Fibroblast of mammary gland (primary cell): ENCODE results near the gene SUMO1.

Experiments
- DNase-seq: peaks from one replicate; pipeline ENCODE4 v3.0.0-alpha.2; 2010; ENCODE audit warnings: low read depth
- H3K4me3 ChIP-seq: 2 replicates; pipeline ENCODE4 v1.5.1; 2011; ENCODE audit warnings: low read depth, mild to moderate bottlenecking, low read length, moderate library complexity; ENCODE audit not compliant: control insufficient read depth
- TF ChIP-seq, protein P1 (sequence below): conservative IDR thresholded peaks from 2 replicates; pipeline ENCODE4 v1.5.1; 2011; ENCODE audit warnings: low read depth, low read length, inconsistent platforms; ENCODE audit not compliant: control insufficient read depth, insufficient read depth

The SUMO1 gene

DNA sequence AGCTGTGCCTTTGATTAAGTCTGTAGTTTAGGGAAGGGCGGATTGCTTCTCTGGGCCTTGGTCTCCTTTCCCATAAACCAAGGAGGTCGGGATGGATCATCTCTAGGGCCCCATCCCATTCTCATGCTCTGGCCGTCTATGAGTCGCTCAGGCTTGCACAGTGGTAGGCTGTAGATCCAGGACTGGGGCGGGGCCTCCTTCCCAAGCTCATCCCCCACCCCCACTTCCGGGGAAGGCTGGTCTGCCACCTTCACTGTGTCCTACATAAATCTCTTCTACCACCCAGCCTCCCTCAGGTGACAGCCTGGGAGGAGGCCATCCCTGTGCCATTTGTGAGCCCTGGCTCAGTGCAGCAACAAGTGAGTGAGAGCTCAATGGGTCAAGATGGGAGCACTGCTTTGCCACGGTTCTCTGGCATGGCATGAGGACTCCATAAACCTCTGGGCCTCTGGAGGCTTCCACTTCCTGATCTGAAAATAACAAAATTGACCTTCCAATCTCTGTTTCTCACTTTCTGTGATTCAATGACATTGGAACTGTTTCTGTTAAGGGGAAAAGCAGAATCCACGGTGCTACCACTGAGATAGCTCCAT, 68.5 kb downstream of the SUMO1 start:
- TF ChIP-seq, protein P1, sequence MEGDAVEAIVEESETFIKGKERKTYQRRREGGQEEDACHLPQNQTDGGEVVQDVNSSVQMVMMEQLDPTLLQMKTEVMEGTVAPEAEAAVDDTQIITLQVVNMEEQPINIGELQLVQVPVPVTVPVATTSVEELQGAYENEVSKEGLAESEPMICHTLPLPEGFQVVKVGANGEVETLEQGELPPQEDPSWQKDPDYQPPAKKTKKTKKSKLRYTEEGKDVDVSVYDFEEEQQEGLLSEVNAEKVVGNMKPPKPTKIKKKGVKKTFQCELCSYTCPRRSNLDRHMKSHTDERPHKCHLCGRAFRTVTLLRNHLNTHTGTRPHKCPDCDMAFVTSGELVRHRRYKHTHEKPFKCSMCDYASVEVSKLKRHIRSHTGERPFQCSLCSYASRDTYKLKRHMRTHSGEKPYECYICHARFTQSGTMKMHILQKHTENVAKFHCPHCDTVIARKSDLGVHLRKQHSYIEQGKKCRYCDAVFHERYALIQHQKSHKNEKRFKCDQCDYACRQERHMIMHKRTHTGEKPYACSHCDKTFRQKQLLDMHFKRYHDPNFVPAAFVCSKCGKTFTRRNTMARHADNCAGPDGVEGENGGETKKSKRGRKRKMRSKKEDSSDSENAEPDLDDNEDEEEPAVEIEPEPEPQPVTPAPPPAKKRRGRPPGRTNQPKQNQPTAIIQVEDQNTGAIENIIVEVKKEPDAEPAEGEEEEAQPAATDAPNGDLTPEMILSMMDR = no peak
- no peak overlapping the region for H3K4me3 ChIP-seq
- no peak for DNase-seq

DNA sequence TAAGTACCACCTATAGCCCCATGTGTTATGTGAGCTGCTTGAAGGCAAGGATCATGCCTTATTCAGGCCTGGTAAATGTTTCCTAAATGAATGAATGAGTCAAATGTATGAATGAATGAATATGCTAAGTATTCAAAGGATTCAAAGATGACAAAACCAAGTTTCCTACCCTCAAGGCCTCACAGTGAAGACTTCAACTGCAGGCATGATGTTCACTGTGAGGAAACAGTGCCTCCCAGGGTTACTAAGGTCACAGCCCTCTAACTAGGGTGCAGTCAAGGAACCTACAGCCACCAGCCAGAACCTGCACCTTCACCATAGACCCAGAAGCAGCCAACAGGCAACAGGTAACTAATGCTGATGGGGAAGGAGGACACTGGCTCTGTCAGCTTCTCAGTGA, 69.3 kb downstream of the SUMO1 start:
- no peak for DNase-seq
- H3K4me3 ChIP-seq = no peak overlapping the region
- TF ChIP-seq, protein P1 = no peak

DNA sequence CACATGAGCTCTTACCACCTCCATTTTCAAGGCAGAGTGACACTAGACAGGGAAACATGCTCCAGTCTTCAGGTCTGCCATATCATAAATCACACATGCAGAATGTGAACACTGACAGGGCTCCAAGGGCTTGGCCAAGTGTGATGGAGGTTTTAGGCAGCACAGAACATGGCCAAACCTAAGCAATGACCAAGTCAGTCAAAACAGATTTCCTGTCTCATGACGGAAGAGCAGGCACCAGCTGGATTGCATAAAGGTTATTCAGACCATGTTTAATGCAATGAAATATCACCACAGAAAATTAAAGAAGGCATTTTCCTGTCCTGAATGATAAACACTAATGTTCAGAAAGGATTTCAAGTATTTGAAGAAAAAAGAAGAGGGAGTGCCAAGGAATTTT, 72.5 kb downstream of the SUMO1 start:
- H3K4me3 ChIP-seq = no peak overlapping the region
- DNase-seq = peak; percentile 54
- TF ChIP-seq, protein P1 = no peak

DNA sequence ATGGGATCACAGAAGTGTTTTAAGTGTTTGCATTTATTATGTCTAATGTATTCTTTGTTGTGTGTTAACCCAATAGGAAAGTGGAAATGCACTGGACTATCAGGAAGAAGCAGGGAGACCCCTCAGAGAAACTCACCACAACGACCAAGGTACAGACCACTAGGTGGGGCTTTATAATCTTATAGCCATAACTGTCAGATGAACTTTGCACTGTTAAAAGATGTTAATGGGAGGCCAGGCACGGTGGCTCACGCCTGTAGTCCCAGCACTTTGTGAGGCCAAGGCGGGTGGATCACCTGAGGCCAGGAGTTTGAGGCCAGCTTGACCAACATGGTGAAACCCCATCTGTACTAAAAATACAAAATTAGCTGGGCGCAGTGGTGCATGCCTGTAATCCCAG, 73.2 kb downstream of the SUMO1 start:
- H3K4me3 ChIP-seq = no peak overlapping the region
- TF ChIP-seq, protein P1 = no peak
- no peak for DNase-seq

DNA sequence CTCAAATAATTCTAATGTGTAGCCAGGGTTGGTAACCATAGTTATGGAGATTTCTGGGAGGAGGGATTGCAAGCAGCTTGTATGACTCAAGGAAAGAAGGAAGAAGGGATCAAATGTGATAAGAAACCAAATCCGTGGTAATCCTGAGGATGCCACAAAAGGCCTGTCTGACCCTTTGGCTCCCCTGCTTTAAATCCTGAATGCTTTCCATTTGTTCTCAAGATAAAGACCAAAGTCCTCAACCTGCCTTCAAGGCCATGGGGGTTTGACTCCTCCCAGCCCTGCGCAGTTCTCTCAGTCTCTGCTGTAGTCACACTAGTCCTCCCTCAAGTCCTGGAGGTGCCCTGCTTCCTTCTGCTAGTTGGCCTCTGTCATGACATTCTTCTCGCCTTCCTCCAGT, 74.0 kb downstream of the SUMO1 start:
- DNase-seq = no peak
- TF ChIP-seq, protein P1 = no peak
- no peak overlapping the region for H3K4me3 ChIP-seq

DNA sequence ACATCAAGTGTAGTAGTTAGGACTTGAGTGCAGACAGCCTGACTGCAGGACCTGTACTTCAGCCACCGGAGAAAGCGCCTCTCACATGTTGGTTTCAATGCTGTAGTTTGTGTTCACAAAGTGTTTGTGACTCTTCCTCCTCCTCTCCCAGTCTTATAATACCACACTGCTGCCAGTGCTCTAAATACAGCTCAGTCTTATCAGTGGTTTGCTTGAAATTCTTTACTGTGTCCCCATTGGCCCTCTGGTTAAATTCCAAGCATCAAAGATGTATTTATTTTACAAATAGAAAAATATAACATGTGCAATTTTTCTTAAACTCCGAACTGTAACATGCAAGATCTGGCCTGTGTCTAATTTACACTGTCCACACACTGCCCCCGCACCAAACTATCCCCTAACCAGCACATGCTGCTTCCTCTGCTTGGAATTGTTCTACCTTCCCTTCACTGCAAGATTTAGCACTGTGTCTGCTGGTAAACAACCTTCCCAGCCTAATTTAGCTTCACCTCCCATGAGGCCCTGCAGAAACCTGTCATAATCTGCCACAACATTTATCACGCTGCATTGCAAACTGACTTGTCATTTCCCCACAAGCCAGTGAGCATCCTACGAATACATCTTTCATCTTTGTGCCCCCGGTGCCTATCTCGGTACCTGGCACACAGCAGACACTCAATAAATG, 77.1 kb downstream of the SUMO1 start:
- DNase-seq = peak; percentile 38
- no peak overlapping the region for H3K4me3 ChIP-seq
- TF ChIP-seq, protein P1 = no peak
